ENCODE data around the gene TSPAN14.

The TSPAN14 gene

GRCh38 chr10:80489371-80490112 lies 35.4 kb downstream of the TSPAN14 start:
- no peak for DNase-seq

DNA sequence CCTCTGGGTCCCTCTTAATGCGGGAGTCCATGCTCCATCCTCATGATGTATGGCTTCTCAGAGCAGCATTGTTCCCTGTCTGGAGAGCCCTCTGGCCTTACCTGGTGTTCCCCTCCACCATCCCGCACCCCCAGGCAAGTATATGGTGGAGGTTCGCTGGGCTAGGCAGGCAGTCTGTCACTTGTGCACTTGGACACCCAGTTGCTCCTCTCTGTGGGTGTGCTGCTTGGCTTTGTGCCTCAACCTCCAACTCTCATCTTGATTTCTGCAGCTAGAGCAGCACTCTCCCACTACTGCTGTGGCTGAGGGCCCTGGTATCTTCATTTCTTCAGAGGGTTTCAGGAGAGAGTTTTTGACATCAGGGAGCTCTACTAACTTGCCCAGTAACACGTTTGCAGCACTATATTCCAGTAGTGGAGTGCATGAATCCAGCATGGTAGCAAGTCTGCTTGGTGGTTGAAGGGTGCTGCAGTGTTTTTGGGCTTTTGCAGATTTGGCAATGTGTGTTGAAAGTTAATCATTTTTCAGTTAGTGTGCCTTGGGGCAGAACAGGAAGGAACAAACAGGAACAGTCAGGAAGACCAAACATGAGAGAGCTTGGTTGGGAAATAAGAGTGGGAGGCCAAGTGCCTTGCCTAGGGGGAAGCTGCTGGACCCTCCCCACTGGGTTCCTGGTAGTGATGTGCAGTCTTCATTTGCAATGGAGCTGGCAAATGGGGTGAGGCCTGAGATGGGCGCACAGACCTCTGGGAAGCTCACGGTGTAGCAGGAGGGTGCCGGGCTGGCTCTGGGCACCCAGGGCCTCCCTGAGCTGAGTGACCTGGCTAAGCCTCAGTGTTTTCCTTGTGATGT lies 37.4 kb downstream of the TSPAN14 start:
- DNase-seq: no peak

- DNase-seq: no peak
Measured at GRCh38 chr10:80492848-80493521, 38.9 kb downstream of the TSPAN14 start.

DNA sequence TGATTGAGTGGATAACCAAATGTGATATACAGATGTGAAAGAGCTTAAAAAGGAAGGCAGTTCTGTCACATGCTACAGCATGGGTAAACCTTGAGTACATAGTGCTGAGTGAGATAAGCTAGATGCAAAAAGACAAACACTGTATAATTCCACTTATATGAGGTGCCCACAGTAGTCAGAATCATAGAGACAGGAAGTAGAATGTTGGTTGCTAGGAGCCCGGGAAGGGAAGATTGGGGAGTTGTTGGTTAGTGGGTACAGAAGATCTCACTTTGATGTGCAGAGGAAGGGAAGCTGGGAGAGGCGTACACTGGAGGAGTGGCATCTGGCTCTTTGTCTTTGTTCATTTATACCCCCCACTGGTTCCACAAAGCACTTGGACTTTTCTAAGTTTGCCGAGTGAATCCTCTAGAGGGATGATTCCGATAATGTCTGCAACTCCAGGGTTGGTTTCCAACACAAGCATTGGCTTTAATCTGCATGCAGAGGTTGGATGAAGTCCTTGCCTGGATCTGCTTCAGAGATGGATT lies 39.5 kb downstream of the TSPAN14 start:
- peak; percentile 58 for DNase-seq

DNA sequence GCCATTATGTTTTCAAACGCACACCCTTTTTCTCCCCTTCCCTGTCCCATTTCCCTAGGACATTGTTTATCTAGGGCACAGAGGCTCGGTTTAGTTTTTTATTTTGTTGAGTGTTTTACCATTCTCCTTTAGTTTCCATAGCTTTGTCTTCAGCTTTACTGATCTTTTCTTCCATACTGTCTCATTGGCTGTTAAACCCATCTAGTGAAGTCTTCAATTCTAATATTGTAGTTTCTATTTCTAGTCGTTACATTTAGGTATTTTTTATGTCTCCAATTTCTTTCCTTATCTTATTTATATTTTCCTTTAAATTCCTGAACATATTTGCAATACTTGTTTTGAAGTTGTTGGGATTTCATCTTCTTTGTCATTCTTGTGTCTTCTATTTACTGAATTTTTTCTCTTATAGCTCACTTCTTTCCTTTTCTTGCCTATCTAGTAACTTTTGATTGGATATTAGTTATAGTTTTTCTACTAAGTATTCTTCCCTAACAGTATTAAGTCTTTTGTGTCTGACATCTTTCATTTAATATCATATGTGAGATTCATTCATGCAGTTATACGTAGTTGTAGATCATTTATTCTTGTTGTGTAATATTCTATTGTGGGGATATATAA lies 42.6 kb downstream of the TSPAN14 start:
- no peak for DNase-seq

DNA sequence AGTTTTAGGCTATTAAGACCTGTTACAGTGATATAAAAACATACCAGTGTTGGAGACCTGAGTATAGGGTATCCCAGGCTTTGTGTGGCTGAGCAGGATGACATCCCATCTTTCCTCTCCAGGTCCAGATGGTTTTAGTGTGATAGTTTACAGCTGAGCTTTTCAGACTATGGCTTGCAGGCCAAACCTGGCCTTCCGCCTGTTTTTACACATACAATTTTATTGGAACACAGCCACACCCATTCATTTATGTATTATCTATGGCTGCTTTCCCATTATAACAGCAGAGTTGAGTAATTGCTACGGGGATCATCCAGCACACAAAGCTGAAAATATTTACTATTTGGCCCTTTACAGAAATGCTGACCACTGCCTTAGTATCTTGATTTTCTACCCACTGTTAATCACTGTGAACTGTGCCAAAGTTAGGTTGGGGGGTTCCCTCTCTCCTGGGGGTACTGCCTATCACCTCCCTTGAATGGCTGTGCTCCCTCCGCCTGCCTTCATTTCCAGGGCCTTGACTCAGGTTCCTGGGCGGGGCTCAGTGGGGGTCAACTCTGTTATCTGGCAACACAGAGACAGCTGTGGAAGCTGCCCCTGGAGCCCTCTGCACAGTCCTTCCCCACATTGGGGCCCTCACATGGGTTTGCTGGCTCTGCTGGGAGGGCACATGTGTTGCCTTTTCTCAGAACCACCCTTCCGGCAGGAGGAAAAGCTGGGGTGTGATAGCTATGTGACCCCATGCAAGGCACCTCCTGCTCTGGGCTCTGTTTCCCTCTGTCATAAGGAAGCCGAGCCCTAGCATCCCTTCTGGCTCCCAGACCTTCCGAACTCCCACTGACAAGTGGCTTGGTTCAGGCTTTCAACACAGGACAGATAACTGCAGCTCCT lies 43.3 kb downstream of the TSPAN14 start:
- no peak for DNase-seq

DNA sequence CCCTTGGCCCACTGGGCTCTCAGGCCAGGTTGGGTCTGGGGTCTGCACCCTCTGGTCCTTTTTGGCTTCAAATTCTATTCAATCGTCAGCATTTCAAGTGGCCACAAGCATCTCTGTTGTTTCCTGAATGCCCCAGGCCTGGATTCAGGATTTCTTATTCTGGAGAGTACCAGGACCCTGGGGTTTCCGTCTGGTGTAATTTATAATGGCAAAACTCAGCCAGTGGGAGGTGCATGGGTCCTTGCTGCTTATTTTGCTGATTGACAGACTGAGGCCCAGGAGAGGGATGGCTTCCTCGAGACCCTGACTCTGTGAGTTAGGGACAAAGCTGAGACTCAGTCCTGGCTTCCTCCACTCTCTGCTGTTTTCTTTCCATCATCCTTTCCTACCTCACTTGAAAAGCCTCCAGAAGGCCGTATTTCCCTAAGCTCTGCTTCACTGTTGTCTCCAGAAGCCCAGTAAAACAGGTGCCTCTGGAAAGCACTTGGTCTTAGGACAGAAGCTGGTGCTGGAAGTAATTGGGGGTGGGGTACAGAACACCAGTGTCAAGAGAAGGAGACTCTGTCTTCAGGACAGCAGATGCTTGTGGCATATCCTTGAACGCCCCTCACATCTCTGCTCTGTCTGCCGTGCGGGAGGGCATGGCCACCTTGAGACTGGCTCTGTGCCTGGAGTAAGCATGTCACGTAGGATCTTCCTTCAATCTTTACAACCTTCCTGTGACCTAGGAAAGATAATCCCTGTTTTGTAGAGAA lies 44.1 kb downstream of the TSPAN14 start:
- DNase-seq: no peak

- DNase-seq: no peak
Measured at GRCh38 chr10:80498833-80499741, 45.0 kb downstream of the TSPAN14 start.

DNA sequence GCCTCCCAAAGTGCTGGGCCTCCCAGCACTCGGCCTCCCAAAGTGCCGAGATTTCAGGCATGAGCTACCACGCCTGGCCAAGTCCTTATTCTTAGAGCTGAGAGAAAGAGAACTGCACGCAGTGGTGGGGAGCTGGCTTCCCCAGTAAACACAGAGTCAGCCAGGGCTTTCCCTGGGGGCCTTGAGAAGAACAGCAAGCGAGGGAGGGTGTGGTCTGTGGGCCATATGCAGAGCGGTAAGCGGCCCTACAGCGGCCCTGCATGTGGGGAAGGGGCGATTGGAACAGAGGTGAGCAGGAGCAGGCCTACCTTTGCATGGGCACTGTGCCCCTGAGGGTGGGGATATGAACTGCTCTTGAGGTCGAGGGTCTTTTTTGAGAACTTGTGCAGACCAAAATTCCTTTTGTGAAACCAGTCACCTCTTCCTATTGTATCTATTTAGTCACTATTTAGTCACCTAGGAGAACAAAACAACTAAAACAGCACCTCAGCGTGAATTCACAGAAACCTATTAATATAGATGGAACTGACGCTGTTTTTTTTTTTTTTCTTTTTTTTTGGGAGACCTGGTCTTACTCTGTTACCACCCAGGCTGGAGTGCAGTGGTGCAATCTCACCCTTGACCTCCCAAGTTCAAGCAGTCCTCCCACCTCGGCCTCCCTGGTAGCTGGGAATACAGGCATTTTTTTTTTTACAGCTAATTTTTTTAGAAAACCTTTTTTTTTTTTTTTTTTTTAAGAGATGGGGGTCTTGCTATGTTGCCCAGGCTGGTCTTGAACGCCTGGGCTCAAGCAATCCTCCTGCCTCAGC lies 46.7 kb downstream of the TSPAN14 start:
- DNase-seq: peak; percentile 35

DNA sequence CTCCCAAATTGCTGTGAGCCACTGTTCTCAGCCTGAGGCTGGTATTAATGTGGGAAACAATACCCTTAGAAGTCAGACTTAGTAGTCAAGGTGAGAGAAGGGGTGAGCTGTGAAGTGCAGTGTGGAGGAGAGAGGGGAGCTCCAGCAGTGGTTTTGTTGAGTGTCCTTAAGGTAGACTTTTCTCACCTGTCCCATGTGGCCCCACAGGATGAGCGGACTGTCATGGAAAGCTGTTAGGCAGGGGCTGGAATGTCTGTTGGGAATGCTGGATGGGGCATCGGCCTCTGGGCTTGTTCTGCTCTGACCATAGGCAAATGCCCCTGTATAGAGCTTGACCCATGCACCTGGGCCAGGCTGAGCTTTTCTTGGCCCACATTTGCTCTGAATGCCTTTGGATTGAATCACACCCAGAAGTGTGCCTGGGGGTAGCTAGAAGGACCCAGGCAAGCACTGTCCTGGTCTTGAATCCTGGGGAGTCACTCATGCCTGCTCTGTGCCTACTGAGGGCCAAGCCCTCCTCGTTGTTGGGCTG lies 47.3 kb downstream of the TSPAN14 start:
- DNase-seq: no peak

DNA sequence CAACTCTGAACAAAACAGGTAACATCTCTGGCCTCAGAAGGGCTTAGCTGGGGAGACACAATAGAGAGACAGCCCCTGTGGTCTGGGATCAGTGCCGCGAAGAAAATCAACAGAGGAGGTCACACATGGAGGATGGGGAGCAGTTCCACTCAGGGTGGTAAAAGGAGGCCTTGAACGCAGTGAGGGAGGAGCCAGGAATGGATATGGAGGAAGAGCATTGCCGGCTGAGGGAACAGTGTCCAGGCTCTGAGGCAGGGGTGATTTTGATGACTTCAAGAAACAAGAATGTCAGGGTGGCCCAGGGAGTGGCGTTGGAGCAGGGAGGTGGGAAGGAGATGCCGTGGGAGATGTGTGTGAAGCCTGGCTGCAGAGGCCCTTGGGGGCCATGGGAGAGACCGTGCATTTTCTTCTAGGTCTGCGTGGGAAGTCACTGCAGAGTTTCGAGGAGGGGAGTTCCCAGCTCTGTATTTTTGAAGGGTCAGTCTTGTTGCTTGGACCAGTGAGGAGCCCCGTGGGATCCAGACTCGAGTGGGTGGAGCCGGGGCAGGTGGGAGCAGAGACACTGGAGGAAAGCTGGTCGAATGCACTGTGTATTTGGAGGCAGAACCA lies 47.9 kb downstream of the TSPAN14 start:
- no peak for DNase-seq

GRCh38 chr10:80502621-80503583 lies 48.8 kb downstream of the TSPAN14 start:
- DNase-seq: no peak

DNA sequence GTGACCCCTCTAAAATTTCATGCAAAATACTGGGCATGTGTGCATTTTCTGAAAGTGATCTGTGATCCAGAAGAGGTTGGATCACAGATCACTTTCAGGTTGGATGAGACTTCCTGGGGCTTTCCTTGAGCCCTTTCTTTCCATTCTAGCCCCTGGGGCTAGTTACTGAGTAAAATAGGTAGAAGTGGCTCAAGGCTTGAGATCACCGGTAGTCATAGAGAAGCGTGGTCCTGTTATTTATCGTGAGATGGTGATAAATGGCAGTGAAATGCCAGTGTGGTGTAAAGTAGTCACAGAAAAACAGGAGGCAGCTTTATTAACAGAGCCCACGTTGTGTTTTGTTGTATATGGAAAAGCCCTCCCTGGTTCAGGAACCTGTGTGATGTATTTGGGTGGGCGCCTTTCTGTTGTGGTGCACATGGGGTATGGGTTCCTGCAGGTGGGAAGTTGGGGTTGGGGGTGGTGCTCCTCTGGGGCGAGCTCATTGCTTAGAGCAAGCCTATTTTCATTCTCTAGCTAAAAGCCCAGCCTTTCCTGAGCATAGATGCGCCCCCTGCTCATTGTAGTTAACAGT lies 49.6 kb downstream of the TSPAN14 start:
- DNase-seq: no peak

- DNase-seq: no peak
Measured at GRCh38 chr10:80504158-80504811, 50.2 kb downstream of the TSPAN14 start.

DNA sequence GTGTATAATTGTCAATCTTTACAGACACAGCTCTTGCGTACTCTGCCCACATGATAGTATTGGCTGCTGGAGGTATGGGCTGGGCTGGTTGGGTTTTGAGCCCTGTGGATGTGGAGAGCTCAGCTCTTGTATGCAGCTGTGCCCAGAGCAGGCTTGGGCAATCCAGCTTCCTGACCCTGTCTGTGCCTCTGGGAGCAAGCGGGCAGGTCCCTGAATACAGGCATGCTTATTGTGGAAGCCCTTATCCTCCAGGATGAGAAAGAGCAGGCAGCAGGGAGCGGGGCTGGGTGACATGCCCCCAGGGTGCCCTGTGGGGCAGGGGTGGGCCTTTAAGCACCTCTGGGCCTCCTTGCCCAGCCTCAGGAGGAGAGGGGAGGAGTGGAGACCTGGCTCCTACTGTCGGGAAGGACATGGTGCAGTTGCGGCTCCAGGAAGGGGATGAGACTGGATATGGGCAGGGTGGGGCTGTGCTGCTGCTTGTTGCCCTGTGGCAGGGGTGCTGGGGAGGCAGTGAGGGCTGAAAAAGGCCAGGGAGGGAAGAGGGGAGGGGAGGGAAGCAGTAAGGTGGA lies 50.9 kb downstream of the TSPAN14 start:
- DNase-seq: no peak

GRCh38 chr10:80506189-80506575 lies 52.1 kb downstream of the TSPAN14 start:
- no peak for DNase-seq

Measured in central memory CD4-positive, alpha-beta T cell (primary cell).